HG03025 (cell line): ENCODE data around the gene MYO1H.

Experiments
- ATAC-seq: cut with Tn5 transposase; IDR thresholded peaks from one replicate; pipeline ENCODE4 v1.9.1; 2021; ENCODE audit warnings: mild to moderate bottlenecking, moderate library complexity; ENCODE audit not compliant: unreplicated experiment, low FRiP score

MYO1H gene

DNA sequence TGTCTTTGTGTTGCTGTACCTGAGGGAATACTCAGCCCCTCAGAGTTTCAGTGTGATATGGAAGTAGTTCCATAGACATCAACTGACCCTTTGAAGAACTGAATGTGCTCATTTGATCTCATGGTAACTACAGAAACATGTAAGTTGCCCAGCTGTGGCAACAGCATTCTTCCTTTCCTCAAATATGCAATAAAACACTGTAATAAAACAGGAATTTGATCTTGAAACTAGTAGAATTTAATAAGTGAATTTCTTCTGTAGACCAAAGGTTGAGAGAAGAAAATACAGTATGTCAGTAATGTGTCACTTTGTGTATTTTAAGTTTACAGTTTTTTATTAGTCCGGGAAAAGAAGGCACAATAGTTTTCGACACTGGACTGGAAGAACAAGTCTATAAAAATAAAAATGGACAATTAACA is 97.5 kb downstream of the MYO1H start:
- ATAC-seq, result no peak

DNA sequence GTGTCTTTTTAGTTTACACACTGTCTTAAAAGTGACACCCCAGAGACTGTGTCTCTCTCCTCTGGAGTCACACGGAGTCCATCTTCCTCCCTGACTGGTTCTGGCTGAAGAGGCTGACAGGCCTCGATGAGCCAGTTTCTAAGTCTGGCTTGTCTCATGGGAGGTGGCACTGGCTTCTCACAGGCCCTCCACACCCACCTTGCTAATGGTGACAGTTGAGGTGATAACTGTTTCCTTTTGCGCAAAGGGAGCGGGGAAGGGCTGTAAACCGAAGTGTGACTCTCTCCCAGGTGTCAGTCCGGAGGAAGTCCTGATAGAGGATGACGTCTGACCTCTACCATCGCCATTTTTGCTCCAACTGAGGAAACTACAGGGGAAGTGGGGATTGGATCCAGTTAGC is 99.2 kb downstream of the MYO1H start:
- no peak for ATAC-seq

DNA sequence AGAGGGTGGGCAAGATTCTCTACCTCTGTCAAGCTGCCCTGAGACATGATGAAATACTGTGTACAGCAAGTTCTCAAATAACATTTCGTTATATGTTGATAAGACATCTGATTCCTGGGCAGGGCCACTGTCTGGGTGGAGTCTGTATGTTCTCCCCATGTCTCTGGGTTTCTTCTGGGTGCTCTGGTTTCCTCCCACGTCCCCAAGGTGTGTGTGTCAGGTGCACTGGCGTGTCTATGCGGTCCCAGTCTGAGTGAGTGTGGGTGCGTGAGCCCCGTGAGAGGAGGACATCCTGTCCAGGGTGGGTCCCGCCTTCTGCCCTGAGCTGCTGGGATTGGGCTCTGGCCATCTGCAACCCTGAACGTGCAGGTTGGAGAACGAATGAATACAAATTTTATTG is 99.8 kb downstream of the MYO1H start:
- no peak for ATAC-seq

DNA sequence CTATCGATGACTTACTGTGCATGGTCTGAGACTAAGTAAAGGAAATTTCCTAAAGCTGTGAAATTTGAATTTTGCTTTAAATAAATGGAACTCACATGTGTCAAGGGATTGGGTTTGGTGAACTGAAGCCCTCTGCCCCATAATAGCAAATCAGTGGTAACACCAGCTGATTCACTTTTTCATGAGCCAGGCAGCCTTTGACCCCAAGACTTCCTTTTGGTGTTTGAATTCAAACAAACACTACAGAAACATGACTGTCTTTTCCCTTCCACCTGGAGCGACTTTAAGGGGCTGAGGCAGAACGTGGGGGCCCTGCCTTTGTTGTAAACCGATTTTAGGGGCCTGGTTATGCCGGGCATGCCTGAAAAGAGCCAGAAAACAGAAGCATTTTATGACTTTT is 100.6 kb downstream of the MYO1H start:
- no peak for ATAC-seq

DNA sequence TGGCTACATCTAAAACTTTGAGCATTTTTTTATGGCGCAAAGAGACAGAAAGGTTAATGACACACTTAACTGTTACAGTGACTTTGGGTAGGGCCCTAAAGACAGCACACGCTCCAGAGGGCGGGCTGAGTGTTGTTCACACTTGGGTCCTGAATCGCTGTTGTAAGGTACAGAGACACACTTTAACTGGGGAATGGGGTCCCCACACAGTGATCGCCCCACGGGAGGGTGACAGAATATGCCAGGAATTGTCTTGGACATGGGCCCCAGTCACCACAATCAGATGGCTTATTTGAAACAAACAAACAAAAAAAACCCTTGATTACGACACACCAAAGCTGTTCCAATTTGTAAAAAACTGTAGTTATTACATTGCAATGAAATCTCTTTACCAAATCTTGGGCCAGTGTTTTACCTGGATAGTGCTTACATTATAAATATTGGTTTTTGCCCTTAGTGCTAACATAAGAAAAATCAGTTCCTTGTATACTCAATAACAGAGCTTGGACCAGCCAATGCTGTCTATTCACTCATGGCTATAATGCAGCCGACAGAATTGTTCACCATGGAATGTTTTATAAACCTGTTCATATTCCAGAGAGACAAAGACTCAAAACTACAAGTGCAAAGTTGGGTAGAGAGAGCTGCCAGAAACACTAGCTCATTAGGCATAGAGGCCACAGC is 101.1 kb downstream of the MYO1H start:
- ATAC-seq, result no peak

DNA sequence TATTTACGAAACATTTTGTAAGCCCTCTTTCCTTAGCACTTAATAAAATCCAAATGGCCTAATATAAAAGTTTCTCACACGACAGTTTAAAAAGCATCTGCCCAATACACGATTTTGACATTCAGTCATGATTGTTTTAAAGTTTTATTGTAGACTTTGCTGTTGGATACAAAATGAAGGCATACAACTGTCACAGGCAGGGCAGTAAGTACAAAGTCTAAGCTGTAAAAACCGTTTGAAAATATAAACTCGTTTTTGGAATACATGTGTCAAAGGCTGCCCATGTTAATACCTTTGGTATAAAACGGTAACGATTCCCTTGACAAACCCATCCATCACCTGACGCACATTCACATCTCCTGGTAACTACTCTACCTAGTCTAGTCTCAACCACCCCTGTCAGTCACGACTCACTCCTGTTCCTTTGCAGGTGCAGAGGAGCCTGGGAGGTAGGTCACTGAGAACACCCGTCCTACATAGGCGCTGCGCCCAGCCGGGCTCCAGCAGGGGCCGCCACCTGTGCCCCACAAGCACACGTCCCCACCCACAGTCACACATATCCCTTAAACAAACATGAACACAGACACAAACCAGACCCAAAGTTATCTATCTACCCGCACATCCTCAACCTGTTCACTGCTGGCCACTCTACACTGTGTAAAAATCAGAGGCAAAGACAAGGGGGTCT is 102.3 kb downstream of the MYO1H start:
- ATAC-seq, result no peak

DNA sequence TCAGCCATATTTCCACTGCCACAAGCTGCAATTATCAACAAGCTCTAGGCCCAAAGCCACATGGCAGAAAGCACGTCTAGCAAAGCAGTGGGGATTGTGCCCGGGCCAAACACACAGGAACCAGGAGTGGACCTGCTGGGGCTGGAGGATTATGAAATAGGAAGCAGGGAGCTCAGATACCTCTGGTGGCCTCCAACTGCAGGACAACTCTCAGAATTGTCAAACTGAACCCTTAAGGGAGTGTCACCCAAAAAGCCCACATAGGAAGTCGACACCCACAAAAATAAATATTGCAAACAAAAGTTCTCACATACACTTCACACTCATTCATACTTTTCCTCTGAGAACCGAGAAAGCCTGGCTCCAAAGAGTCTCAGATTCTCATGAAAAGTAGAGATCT is 103.3 kb downstream of the MYO1H start:
- no peak for ATAC-seq

DNA sequence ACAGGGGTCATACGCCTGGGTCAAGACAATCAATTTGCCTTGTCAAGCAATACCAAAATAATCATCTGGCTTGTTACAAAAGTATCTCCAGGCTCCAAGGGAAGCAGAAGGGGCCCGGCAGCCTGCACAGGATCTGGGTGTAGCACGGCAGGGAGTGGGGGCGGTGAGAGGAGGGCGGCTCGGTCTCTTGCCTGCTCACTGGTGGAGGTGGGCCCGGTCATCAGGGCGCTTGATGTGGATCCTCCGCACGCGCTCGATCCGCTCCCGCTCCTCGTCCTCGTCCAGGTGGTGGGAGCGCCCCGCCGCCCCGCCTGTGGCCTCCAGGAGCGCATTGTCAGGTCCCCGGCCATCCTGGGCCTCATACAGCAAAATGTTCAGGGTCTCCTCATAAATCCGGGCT is 103.7 kb downstream of the MYO1H start:
- ATAC-seq, result no peak

DNA sequence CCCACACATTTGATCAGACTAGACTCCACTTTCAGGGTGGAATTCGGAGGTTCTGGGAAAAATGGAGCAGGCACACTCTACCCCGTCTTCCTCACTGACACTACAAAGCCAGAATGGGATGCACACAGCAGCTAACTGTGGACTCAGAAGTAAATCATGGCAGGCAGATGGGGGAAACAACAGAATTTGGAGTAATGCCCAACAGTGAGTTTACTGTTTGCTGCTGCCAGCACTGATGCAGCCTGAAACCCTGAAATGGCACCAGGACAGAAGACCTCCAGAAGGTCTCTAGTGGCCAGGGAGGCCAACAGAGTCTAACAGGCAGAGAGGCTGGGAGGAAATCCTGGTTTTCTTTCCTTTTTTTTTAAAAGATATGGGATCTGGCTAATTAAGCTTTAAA is 104.8 kb downstream of the MYO1H start:
- ATAC-seq, result no peak

DNA sequence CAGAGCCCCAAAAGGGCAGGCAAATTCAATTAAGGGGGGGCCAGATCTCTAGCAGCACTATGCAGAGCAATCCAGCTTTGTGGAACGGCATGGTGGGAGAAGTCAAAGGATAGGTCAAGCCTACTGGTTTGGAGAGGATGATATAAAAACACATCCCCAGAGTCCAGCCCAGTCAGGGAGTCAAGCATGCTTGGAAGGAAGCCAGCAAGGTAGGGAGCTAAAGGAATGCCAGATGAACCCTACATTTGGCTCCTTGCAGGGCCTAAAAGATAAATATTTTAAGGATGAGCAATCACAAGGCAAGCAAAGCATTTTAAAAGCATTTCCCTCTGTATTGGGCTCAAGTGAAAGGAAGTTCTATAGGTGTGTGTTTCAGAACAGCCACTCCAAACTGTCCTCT is 108.0 kb downstream of the MYO1H start:
- ATAC-seq, result no peak

DNA sequence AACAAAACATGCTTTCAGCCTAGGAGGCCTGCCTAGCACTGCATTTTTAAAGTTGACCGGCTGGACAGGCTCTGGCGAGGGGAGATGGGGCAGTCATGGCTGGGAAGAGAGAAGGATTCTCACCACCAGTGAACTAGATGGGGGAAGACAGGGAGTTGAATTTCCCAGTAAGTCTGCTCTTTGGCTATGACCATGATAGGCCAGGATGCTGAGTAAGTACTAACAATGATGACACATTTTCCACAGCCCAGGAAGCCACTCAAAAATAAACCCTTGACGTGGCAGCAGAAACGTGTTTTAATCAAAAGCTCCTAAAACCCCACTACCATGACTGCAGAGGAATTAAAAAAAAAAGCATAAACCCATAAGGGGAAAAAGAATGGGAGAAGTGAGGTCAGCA is 110.4 kb downstream of the MYO1H start:
- ATAC-seq, result no peak

DNA sequence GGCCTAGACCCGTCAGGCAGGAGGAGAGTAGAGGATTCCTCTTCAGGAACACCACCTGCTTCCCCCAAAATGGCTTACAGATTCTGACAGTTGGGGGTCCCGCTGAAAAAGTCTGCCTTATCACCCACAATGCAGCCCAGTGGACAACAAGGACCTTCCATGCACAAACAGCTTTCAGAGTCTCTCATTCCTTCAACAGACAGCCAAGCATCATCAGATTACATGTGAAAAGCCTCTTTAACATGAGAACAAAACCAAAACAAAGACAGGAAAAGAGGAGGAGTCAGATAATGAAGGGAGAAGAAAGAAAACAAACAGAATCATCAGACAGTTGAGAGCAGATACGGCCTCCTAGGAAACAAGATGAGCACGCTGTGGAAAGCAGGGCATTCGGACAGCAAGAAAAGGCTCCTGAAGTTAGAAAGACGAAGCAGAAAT is 111.1 kb downstream of the MYO1H start:
- ATAC-seq, result no peak

DNA sequence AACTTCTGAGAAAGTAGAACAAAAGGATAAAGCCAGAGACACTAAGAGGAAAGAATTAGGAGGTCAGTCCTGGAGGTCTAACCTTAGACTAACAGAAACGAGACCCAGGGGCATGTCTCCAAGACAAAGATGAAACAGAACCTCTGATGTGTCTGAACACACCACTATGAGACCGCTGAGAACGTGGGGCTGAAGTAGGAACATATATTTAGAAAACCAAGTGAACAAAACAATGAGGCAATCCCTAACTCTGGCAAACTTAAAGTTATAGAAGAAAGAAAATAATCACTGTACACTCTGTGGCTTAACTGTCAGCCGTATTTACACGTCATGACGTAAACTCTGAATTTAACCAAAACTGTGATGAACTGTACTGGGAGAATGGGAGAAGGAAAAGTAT is 111.5 kb downstream of the MYO1H start:
- no peak for ATAC-seq

DNA sequence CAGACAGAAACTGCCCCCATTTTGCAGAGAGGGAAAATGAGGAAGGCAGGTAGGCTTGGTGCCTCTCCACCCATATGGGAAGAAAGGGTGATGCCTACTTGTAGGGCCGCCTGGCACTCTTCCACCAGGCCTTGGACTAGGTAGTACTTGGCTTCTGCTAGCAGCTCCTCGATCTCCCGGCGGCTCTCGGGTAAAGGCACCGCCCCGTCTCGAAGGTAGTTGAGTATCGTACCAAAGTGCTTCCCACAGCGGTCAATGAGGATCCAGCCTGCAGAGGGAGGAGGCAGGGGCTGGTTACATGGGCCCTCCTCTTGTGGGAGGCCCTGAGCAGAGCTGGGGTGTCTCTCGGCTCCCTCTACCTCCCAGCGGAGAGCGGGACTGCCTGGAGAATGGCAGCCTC is 112.8 kb downstream of the MYO1H start:
- ATAC-seq, result no peak

DNA sequence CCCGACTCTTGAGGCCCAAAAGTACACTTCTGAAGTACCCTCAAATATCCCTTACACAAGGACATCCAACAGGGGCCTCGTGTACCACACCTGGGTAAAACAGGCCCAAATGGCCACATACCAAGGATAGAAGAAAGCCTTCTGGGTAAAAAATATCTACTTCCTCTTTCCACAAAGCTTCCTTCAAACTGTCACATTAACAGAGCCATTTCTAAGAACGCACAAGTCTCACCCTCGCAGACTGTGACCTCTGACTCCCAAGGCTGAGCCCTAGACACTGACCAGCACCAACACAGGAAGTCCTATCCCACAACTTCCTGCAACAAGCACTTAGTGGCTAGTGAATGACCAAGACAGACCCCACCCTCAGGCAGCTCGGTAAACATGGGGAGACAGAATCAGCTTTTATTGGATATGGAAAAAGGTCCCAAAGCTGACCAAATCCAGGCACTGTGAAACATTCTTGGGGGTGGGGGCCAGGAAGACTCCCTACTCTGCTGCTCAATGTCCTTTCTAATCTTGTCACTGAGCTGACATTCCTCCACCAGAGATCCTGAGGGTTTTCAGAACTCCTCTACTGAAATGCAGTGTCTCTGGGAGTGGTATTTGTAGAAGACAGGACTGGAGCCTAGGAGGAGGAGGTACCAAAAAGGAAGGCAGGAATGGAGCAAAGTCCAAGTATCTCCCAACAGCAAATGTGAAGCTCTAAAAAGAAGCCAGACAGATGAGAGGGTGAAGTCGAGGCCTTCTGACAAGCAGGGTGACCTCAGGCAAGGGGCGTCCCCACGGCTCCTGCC is 113.5 kb downstream of the MYO1H start:
- no peak for ATAC-seq

DNA sequence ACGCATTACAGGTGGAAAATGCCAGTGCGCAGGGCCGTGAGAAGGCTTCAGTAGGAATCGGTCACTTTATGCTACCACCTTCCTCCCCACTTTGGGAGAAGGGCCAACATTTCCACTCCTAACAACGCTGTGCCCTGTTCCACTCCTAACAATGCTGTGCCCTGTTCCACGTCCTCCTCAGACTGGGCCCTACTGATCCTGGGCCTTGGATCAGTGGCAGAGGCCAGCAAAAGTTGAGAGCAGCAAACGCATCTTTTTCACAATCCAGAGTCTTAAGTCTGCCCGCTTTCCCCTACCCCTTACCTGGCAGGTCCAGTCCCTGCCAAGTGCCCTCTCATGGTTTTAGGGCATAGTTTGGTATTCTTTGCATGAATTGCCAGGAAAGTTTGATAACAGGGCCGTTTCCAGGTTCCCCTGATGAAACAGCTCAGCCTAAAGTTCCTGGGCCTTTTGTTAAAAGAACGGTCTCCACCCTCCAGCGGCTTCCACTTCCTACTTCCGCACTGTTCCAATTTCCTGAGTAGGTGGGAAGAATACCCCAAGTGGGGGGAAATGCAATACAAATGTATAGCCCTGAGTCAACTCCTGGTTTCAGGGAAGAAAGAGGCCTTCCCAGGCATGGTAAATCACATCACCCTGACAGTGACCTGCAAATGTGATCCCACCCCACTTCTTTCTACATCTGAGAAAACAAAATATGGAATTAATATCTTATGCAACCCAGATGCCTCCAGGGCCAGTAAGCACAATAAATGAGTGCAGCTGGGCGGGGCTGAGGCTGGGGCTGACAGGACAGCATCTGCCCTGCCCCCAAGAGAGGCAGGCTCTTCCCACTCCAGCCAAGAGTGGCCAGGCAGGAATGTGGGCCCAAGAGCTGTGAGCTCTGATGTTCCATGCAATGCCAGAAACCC is 114.4 kb downstream of the MYO1H start:
- ATAC-seq, result no peak

DNA sequence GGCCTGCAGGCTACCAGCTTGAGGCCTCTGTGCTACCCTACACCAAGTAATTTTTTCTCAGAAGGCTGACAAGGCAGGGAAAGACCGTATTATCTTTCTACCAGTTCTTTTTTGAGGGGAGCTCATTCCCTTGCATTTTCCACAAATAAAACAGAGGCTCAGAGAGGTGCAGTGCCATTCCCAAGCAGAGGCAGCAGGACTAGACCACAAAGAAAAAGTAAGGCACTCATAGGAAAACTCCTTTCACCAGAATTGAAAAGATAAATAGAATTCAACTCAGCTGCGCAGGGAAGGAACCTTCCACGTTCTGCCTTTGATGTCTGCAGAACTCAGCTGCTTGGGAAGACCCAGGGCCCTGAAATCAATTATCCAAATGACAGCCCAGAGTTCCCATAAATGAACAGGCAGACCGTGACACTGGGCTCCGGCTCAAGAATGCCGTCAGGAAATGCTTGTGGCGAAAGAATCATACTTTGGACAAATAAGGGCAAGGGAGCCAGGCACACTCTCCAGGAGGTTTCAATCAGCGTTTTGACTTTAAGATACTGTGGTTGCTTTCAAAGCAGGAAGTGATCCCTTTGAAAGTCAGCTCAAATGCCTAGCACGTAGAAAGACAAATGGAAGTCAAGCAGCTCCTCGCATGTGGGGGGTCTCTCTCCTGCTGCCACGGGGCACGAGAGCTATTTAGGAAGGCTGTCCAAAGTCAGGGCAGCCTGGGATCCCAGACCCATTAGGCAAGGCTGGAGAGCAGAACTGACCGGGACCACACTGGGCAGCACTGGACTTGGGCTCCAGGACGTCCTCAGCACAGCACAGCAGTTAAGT is 115.4 kb downstream of the MYO1H start:
- ATAC-seq, result no peak

DNA sequence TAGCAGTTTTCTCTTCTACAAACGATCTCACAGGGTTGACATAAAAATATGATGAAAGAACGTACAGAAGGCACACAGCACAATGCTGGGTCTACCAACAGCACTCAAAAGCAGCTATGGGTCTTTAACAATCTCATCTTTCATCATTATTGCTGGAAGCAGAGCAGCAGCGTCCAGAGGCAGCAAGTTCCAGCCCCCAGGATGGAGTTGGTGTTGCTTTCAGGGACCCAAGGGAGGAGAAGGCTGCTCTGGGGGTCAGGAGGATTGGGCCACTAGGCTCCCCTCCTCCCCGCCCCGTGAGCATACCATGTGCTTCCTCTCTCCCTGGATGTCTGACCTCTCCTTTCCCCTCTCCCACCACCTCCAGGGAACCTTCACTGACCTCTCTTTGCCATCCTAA is 116.1 kb downstream of the MYO1H start:
- ATAC-seq, result no peak

DNA sequence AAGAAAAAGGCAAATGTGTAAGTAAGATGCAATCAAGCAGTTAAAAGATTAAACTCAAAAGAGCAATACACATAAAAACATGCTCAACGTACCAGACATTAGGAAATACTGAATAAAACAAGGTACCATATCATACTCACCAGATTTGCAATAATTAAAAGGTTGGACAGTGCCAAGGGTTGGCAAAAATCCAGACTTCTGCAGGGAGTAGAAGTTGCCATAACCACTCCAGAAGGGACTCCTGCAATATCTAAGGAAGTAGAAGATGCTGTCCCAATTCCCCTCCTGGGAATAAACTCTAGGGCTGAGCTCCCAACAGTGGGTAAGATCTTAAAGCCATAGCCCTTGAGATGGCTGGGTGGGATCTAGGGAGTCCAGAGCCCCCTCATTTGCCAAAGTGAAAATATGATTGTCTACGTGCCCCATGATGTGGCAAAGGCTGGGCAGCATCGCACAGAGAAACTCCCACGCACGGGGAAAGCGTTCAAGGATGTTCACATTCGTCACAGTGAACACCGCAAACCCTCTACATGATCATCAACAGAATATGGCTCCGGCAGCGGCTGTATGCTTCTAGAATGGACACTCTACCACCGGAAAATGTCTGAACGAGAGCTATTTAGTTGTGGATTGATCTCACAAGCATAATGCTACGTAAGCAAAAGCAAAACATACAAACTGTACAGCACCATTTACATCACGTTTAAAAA is 117.1 kb downstream of the MYO1H start:
- no peak for ATAC-seq
